Right ventricle myocardium inferior (tissue), 1 donor: ENCODE measurements around the gene CMTM4. TPM values are rescaled to one million over a fixed set of nuclear protein-coding genes. Genes with fewer than 3 reads are reported as not detected.

ENCODE experiments used
- ATAC-seq: fragments of 200-7000 bp; cut with Tn5 transposase; one replicate; pipeline ENCODE4 v1.9.1; 2020; ENCODE audit warnings: mild to moderate bottlenecking, moderate library complexity
- DNase-seq: peaks from one replicate; pipeline ENCODE4 v3.0.0; 2021; ENCODE audit errors: missing footprints
- intact Hi-C: fragments of 100-400 bp; cut with DNase I; formaldehyde crosslinking; loops from one replicate; pipeline ENCODE4 v1.11.0; 2022
- total RNA-seq: library from RNA; stranded (reverse); fragmentation: NEBNext Ultra II Directional; extraction: Animal tissue kit (Norgen Biotek cat#: 25700); gene quantifications from one replicate; pipeline ENCODE4 v1.2.1, GENCODE V29; 2021
- donor health status: DM: no; HTN: yes; CAD: no; lungs with severe emphysema.

CMTM4 gene
- total RNA-seq, 1 donor from 2014 or later: 10.9 TPM

DNA sequence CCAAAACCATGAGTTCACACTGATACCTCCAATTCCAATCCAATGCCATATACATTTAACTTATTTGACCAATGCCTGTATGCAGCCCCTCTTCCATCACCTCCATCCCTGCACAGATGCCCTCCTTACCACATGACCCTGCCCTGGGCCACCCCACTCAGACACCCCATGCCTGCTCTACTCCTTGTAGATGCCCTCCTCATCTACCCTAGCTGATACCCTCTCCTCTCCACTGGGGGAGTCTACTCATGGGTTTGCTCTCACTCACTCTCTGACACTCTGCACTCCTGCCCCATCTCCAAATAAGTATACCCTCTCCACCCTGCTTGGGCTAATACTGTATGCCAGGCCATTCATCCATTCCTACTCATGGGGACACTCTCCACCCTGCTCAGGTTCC lies 16.0 kb upstream of the CMTM4 start:
- intact Hi-C loops: no loop called here
- DNase-seq: no peak
- ATAC-seq: no peak

- ATAC-seq (no peak), DNase-seq (no peak)
- intact Hi-C loops: no loop called here
Measured at GRCh38 chr16:66711581-66711980, 15.0 kb upstream of the CMTM4 start.

DNA sequence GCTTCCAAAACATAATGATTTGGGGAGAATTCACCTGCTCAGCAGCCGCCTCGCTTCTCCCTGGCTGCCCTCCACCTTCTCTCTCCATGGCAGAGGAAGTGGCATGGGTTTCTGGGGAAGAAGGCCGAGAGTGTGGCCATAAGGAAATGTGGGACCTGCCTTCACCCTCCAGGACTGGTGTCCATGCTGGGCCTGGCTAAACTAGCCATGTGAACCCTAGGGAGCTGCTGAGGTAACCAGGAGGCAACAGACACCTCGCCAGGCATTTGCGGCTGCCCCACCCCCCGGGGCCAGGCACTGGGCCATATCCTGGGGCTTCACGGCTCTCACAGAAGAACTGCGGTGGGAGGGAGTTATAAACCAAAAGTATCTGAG lies 9.9 kb upstream of the CMTM4 start:
- ATAC-seq (no peak), DNase-seq (no peak)
- intact Hi-C loops: no loop called here

DNA sequence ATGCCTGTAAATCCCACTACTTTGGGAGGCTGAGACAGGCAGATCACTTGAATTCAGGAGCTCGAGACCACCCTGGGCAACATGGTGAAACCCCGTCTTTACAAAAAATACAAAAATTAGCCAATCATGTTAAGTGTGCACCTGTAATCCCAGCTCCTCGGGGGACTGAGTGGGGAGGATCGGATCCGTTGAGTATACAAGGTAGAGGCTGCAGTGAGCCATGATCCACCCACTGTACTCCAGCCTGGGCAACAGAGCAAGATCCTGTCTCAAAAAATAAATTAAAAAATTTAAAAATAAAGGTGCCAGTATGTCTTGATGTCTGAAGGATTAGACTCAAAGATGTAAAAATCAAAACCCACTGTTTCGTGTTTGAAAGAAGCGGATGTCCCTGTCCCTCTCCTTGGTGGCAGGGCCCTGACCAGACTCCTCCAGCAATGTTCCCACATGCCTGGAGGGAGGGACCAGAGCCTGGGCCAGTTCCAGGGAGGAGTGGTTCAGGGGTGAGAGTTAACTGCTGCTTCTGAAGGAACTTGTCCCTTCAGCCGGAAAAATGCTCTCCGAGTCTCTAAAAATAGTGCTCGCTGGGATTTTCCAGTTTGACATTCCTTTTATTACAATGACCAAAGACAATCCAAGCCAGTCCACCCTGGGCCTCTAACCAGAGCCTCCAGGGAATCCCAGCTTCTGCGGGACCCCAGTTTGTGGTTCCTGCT lies 9.4 kb upstream of the CMTM4 start:
- ATAC-seq: peak; percentile 83
- peak; percentile 80 for DNase-seq
- intact Hi-C loops: no loop called here

DNA sequence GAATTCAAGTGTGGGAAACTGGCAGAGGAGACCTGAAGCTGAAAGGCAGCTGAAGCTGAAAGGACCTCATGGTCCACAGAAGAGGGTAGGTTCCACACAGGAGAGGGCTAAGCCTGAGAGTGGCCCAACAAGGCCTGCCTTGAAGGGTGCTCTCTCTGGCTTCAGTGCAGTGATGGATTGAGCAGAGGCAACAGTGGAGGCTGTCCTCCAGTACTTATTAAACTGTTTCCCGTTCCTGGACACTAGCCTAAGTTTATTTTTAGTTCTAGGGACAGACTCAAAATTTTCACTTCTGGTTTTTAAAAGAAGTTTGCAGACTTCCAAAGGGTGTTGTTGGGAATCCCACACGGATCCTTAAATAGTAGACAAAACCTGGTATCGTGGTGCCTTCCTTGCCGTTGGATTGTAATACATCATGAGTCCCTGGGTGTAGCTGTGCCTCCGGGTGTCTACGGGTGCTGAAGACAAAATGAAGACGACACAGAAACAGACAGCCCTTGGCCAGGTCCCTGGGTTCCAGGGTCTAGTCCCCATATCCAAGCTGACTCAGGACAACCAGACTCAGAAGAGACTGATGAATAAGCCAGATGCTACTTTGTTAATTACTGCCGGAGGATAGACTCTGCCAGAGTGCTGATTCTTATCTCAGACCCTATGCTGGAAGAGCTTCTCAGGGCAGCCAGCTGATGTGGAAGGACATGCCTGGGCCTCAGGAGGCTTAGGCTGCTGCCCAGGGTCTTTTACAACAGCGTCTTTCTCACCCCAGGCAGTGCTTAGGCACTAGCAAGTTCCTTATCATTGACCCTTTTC lies 7.1 kb upstream of the CMTM4 start:
- ATAC-seq (peak; percentile 46), DNase-seq (no peak)
- intact Hi-C loops: no loop called here

DNA sequence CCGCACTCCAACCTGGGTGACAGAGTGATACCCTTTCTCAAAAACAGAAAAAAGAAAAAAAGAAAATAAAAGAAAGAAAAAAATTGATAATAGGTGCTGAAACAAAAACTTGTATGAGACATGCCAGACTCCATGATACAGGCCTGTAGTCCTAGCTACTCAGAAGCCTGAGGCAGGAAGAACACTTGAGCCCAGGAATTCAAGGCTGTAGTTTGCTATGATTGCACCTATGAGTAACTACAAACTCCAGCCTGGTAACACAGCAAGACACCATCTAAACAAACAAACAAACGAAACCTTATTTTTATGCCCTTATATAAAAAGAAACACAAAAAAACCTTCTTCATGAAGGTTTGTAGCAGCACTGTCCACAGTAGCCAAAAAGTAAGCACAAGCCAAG lies 5.0 kb upstream of the CMTM4 start:
- intact Hi-C loops: no loop called here
- ATAC-seq: no peak

GRCh38 chr16:66701026-66701425 lies 4.5 kb upstream of the CMTM4 start:
- ATAC-seq: no peak
- intact Hi-C loops: no loop called here
- no peak for DNase-seq

More for the DNA sequence above, 5.0 kb upstream of the CMTM4 start:
- no peak for DNase-seq

DNA sequence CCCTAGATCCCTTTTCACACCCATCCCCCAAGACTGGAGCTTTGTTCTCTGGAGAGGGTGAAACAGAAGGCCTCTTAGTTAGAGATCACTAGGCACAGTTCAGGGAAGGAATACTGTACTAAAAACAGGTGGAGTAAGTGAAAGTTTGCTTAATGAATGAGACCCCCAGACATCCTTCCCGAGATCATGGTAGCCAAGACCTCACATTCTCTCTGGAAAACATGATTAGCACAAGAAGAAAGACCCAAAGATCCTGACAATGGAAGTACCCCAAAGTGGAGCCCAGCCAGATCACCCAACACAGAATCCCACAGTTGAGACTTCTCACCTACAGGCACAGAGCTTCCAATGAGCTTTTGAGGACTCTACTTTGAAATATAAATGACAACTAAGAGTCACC lies 3.4 kb upstream of the CMTM4 start:
- DNase-seq (no peak), ATAC-seq (no peak)
- intact Hi-C loops: loop anchor here (5.0 kb wide), 1 partner anchor 38 kb away; no protein-coding TSS in a partner anchor

DNA sequence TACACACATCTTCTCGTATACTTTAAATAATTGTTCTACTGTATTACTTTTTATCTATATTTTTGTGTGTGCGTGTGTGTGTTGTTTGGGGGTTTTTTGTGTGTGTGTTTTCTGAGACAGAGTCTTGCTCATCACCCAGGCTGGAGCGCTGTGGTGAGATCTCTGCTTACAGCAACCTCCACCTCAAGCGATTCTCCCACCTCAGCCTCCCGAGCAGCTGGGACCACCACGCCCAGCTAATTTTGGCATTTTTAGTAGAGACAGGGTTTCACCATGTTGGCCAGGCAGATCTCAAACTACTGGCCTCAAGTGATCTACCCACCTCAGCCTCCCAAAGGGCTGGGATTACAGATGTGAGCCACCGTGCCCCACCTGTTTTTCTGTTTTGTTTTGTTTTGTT lies 1.5 kb upstream of the CMTM4 start:
- no peak for ATAC-seq
- intact Hi-C loops: loop anchor here (5.0 kb wide), 1 partner anchor 36 kb away; no protein-coding TSS in a partner anchor
- DNase-seq: no peak

DNA sequence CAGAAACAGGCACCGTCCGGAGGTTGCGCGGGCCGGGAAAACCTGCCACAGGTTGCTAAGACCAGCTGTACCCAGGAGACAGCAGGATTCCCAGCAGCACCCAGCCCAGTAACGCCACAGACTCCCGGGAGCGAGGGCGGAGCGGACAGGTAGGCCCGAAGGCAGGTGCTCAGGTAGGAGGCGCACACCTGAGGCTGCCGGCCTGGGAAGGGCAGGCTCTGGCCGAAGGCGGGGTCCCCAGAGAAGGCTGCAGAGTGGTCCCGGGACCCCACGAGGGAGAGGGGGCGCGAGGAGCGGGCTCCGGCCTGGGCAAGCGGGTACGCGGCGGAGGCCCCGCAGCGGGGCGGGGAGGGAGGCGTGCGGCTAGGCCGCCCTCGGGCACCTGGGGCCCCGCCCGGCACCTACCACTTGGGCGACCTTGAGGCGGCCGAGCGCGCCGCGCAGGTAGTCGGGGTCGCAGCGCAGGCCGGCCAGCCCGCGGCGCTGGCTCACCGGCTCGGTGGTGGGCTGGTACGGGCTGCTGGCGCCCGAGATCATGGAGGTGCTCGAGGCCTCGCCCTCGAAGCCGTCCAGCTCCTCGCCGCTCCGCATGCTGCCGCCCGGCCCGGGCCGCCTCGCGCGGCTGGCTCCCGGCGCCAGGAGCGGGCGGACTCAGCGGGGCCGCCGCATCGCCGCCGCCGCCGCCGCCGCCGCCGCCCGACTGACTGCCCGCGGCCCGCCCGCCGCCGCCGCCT lies 441 bp downstream of the CMTM4 start:
- ATAC-seq (peak; percentile 15), DNase-seq (peak; percentile 74)
- intact Hi-C loops: loop anchor here (5.0 kb wide), 1 partner anchor 34 kb away; no protein-coding TSS in a partner anchor

DNA sequence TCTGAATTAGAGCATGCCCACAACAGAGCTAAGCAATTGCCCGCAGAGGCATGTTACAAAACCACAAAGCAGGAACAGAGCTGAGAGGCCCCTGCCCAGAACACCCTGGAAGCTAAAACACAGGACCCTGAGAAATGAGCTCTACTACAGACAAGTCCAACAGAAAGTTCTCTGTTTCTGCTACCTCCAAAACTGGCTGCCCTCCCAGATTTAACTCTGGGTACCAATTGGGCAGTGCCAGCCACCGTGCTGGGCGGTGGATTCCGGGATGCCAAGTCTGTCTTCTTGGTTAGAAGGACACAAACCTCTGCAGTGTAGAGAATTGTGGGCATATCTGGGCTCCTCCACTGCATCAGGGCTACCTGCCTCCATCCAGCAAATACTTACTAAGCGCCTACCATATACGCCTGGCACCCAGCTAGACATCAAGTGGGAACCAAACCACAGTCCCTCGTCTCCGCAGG lies 1.0 kb downstream of the CMTM4 start:
- intact Hi-C loops: loop anchor here (5.0 kb wide), 1 partner anchor 33 kb away; no protein-coding TSS in a partner anchor
- ATAC-seq (no peak), DNase-seq (no peak)

DNA sequence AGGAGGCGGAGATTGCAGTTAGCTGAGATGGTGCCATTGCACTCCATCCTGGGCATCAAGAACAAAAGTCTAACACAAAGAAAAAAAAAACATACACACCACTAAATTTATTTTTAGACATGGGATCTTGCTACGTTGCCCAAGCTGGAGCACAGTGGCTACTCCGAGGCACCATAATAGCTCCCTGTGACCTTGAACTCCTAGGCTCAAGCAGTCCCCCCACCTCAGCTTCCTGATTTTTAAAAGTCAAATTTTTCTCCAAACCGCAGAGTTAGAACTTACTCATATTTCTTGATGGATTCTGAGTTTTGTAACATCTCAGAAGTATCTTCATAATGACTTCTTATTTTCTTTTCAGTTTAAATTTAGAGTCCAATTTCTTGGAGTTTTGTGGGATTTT lies 3.4 kb downstream of the CMTM4 start:
- no peak for ATAC-seq
- intact Hi-C loops: no loop called here

GRCh38 chr16:66692341-66692740 lies 4.2 kb downstream of the CMTM4 start:
- intact Hi-C loops: no loop called here

More for the DNA sequence above, 3.4 kb downstream of the CMTM4 start:
- DNase-seq: no peak

DNA sequence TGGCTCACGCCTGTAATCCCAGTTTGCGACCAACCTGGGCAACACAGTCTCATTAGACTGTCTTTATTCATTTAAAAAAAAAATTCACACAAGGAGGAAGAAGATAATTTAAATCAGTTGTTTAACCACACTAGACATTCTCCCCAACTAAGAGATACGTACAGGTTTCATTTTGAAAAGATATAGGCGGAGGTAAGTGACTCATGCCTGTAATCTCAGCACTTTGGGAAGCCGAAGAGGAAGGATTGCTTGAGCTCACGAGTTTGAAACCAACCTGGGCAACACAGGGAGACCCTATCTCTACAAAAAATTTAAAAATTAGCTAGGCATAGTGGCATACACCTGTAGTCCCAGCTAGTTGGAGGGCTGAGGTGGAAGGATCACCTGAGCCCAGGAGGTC lies 5.3 kb downstream of the CMTM4 start:
- DNase-seq (no peak), ATAC-seq (no peak)
- intact Hi-C loops: no loop called here

More at GRCh38 chr16:66692341-66692740, 4.2 kb downstream of the CMTM4 start:
- DNase-seq (no peak), ATAC-seq (no peak)

DNA sequence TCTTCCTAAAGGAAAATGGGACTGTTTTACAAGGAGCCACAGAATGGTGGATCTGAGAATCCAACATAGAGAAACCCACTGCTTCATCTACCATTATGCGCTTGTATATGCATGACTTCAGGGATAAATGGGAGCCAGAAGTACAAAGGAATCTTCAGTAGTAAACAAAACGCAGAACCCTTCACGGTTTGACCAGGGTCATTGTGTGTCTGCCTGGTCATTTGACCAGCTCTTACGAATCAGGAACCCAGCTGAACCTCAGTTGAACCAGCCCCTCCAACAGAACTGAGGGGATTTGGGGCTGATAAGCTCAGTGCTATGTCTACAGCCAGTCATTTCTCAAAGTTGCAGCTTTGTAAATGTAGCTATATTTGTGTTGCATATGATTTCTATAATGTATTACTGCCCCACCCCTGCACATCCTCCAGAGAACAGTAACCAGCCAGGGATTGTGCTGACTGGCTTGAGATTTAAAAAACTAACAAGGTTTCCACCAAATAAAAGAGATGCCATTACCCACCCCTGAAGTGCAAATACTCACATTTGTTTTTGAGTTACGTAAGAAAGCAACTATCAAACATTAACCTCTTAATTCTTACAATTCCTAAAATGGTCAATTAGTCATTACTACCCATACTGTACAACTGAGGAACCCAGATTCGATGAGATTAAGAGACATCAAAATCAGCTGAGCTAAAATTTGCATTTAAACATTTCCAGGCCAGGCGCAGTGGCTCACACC lies 6.3 kb downstream of the CMTM4 start:
- no peak for DNase-seq
- no peak for ATAC-seq
- intact Hi-C loops: no loop called here

DNA sequence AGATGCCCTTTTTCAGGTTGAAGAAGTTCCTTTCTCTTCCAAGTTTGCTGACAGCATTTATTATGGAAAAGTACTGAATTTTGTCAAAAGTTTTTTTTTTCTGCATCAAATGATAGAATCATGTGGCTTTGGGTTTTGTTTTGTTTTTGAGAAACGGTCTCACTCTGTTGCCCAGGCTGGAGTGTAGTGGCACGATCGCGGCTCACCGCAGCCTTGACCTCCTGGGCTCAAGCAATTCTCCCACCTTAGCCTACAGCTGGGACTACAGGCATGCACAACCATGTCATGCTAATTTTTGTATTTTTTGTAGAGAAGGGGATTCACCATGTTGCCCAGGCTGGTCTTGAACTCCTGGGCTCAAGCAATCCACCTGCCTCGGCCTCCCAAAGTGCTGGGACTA lies 7.3 kb downstream of the CMTM4 start:
- intact Hi-C loops: no loop called here

DNA sequence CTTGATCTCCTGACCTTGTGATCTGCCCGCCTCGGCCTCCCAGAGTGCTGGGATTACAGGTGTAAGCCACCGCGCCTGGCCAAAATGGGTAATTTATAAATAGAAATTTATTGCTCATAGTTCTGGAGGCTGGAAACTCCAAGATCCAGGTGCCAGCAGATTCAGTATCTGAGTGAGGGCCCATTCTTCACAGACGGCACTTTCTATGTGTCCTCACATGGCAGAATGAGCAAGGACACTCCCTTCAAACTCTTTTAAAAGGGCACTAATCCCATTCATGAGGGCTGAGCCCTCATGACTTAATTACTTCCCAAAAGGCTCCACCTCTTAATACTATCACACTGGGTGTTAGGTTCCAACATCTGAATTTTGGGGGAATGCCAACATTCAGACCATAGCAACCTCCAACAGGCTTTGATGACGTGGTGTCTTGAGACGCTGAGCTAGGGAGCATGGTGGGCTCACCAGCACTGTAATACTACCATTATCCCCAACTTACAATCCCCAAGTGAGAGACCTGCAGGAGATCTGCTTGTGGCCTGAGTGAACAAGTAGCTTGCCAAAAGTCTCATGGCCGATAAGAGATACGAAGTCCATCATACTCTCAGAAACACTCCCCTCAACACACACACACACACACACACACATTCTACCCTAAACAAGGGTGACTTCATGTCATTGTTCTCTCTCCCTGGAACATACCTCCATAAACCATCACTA lies 8.5 kb downstream of the CMTM4 start:
- no peak for DNase-seq
- ATAC-seq: no peak
- intact Hi-C loops: no loop called here

More for the DNA sequence above, 7.3 kb downstream of the CMTM4 start:
- no peak for ATAC-seq
- no peak for DNase-seq
